Sigmoid colon (tissue), 4 donors: Measurements from ENCODE around the gene PANK2.

Experiments
- POLR2AphosphoS5 ChIP-seq, 4 donors: sonication (generic); formaldehyde crosslinking; IDR thresholded peaks; one replicate each; pipeline ENCODE4 v1.6.1; 2017; ENCODE audit warnings: antibody characterized with exemption in 4 of 4
- TF ChIP-seq, protein P1 (sequence below), 4 experiments: fragments of 450-650 bp in 3 of 4; fragments of 200-600 bp in 1 of 4; IDR thresholded peaks; one replicate each; pipeline ENCODE4 v1.5.1; 2016 to 2019; ENCODE audit warnings: antibody characterized with exemption in 4 of 4, mild to moderate bottlenecking in 3 of 4, moderate library complexity in 2 of 4

DNA sequence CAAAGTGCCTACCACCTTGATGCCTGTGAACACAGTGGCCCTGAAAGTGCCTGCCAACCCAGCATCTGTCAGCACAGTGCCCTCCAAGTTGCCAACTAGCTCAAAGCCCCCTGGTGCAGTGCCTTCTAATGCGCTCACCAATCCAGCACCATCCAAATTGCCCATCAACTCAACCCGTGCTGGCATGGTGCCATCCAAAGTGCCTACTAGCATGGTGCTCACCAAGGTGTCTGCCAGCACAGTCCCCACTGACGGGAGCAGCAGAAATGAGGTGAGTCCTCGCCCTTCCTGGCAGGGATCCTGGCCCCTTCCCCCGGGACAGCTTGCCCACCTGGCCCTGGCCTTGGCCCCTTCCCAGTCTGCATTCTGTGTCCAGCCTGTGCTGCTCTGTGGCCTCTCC, 24.7 kb upstream of the PANK2 start:
- TF ChIP-seq, protein P1, sequence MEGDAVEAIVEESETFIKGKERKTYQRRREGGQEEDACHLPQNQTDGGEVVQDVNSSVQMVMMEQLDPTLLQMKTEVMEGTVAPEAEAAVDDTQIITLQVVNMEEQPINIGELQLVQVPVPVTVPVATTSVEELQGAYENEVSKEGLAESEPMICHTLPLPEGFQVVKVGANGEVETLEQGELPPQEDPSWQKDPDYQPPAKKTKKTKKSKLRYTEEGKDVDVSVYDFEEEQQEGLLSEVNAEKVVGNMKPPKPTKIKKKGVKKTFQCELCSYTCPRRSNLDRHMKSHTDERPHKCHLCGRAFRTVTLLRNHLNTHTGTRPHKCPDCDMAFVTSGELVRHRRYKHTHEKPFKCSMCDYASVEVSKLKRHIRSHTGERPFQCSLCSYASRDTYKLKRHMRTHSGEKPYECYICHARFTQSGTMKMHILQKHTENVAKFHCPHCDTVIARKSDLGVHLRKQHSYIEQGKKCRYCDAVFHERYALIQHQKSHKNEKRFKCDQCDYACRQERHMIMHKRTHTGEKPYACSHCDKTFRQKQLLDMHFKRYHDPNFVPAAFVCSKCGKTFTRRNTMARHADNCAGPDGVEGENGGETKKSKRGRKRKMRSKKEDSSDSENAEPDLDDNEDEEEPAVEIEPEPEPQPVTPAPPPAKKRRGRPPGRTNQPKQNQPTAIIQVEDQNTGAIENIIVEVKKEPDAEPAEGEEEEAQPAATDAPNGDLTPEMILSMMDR (IDR thresholded peaks at IDR 0.05), result no peak
- TF ChIP-seq POLR2AphosphoS5 (IDR thresholded peaks at IDR 0.05), result no peak
